Stimulated activated naive B cell treated with anti-CD40 and anti-IgM and Interleukin-4, amounts not matched to agents 10 μg/mL and 1 μg/mL and 100 μg/mL, for 72 hours (primary cell): ENCODE data around the gene ASXL1.

ENCODE experiments used
- ATAC-seq, 2 donors: fragments of 150-1000 bp; cut with Tn5 transposase; replicated peaks; 2 replicates each; pipeline ENCODE4 v1.10.0; 2021; ENCODE audit warnings: moderate library complexity in 1 of 2
- DNase-seq: peaks from one replicate; pipeline ENCODE4 v3.0.0; 2021
- H3K27ac Mint-ChIP-seq: one replicate; pipeline ENCODE4 v1.8.0; 2022; ENCODE audit warnings: mild to moderate bottlenecking, mixed read lengths
- H3K27me3 Mint-ChIP-seq, 2 donors: one replicate each; pipeline ENCODE4 v1.8.0; 2022; ENCODE audit warnings: mixed read lengths in 2 of 2
- H3K36me3 Mint-ChIP-seq, 2 donors: one replicate each; pipeline ENCODE4 v1.8.0; 2022; ENCODE audit warnings: mixed read lengths in 2 of 2, mild to moderate bottlenecking in 1 of 2
- H3K4me1 Mint-ChIP-seq, 2 donors: one replicate each; pipeline ENCODE4 v1.8.0; 2022; ENCODE audit warnings: mixed read lengths in 2 of 2, mild to moderate bottlenecking in 1 of 2
- H3K4me3 Mint-ChIP-seq, 2 donors: one replicate each; pipeline ENCODE4 v1.8.0; 2022; ENCODE audit warnings: mild to moderate bottlenecking in 2 of 2, mixed read lengths in 2 of 2, moderate library complexity in 1 of 2
- H3K9me3 Mint-ChIP-seq, 2 donors: one replicate each; pipeline ENCODE4 v1.8.0; 2022; ENCODE audit warnings: mixed read lengths in 2 of 2, mild to moderate bottlenecking in 1 of 2

ASXL1 gene

DNA sequence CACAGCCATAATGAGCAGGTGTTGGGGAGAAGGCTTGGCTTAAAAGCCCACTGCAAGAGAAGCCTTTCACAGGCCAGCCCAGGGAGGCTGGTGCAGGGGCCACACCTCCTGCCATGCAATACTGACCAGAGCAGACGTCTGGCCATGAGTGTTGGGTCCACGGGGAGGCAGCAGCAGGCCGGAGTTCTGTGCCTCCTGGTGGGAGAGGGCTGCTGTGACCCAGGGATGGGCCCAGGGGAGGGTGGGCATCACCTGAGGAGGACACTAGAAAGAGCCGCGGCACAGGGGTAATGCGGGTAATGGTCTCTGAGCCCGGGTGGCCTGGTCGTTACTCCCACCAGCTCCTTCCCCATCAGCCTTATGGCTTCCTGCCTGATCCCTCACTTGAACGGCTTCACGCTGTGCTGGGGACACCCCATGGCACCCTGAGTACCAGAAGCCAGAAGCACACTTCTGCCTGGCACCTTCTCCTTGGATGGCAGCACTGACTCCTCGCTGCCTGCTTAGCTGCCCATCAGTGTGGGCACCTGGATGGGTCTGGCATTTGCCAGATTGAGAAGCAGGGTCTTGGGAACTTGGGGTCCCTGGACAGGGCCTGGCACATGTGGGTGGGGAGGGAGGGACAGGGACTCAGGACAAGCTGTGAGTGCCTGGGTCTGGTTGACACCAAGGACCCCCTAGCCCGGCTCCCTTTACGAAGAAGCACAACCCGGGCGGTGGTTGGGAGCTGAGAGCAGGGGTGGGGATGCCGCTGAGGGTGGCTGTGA, 108.8 kb downstream of the ASXL1 start:
- Mint-ChIP-seq H3K4me3 (no peak overlapping the region), H3K36me3 (no peaks in the 10 kb centered on the region), H3K9me3 (no peaks in the 10 kb centered on the region), H3K27ac (no peak overlapping the region), H3K27me3 (no peaks in the 10 kb centered on the region), H3K4me1 (peaks cover 7 to 15% of the 10 kb centered on the region in 2 donors)
- DNase-seq (no peak), ATAC-seq (no peak)

DNA sequence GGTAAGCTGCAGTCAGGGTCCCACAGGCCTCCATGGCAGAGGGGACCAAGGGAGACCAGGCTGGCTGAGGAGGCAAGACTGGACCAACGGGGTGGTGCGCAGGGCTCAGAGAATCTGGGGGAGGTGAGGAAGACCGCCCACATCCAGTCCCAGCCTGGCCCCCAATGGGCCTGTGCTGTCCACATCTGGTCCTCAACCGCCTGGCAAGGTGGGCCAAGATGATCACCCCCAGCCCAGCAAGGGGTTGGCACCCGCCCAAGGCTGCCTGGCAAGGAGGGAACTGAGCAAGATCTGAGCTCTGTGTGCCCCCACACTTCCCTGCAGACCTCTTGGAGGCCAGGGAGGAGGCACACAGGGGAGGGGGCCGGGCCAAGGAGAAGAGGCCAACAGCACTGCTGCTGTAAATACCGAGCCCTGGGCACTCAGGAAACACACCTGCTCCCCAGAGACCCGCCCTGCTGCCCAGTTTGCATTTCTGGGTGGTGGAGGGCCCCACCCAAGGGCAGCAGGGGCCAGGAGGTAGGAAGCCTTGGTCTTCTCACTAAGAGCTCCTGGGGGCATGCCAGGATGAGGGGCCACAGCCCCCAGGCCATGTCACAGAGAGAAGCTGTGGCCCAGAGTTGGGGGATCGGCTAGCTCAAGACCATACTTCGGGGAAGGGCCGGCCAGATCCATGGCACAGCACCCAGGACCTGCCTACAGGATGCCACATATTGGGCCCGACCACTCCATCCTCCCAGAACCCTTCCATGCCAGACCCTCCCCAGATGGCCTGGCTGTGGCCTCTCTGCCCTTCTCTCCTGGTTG, 109.6 kb downstream of the ASXL1 start:
- H3K36me3 Mint-ChIP-seq = no peaks in the 10 kb centered on the region
- no peaks in the 10 kb centered on the region for H3K27me3 Mint-ChIP-seq
- DNase-seq (no peak), ATAC-seq (no peak)
- H3K9me3 Mint-ChIP-seq = no peaks in the 10 kb centered on the region
- H3K4me3 Mint-ChIP-seq = no peak overlapping the region
- peaks cover 7 to 15% of the 10 kb centered on the region in 2 donors for H3K4me1 Mint-ChIP-seq
- peak overlapping the region; percentile 33 for H3K27ac Mint-ChIP-seq

DNA sequence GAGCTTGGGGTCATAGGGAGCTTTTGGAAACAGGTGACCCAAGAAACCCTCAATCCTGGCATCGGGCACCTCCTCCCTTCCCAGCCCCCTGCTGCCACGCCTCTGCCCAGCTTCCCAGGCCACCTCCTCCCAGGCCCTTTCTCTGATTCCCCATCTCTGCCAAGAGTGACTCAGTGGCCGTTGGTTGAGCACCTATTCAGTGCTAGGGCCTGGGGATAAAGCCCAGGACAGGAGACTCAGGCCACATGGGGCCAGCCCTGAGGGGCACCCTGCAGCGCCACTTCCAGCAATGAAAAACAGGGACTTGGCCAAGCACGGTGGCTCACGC, 110.1 kb downstream of the ASXL1 start:
- no peak overlapping the region for H3K4me3 Mint-ChIP-seq
- H3K27me3 Mint-ChIP-seq = no peaks in the 10 kb centered on the region
- H3K4me1 Mint-ChIP-seq = peaks cover 7 to 15% of the 10 kb centered on the region in 2 donors
- H3K27ac Mint-ChIP-seq = peak overlapping the region; percentile 33
- ATAC-seq (no peak), DNase-seq (no peak)
- H3K36me3 Mint-ChIP-seq = no peaks in the 10 kb centered on the region
- no peaks in the 10 kb centered on the region for H3K9me3 Mint-ChIP-seq

GRCh38 chr20:32468860-32469259, 110.7 kb downstream of the ASXL1 start:
- no peak overlapping the region for H3K27ac Mint-ChIP-seq
- no peak overlapping the region for H3K4me3 Mint-ChIP-seq
- H3K36me3 Mint-ChIP-seq = peaks cover 1 to 4% of the 10 kb centered on the region in 2 donors
- no peaks in the 10 kb centered on the region for H3K9me3 Mint-ChIP-seq
- peaks cover 7 to 15% of the 10 kb centered on the region in 2 donors for H3K4me1 Mint-ChIP-seq
- peaks cover 0 to 5% of the 10 kb centered on the region in 2 donors for H3K27me3 Mint-ChIP-seq
- ATAC-seq (no peak), DNase-seq (no peak)

GRCh38 chr20:32470025-32470861, 112.1 kb downstream of the ASXL1 start:
- DNase-seq = no peak
- H3K9me3 Mint-ChIP-seq = no peaks in the 10 kb centered on the region

GRCh38 chr20:32470940-32471339, 112.8 kb downstream of the ASXL1 start:
- H3K9me3 Mint-ChIP-seq = no peaks in the 10 kb centered on the region
- peaks cover 1 to 4% of the 10 kb centered on the region in 2 donors for H3K36me3 Mint-ChIP-seq
- H3K27ac Mint-ChIP-seq = no peak overlapping the region
- H3K4me1 Mint-ChIP-seq = peaks cover 12 to 33% of the 10 kb centered on the region in 2 donors
- no peak for ATAC-seq
- H3K4me3 Mint-ChIP-seq = no peak overlapping the region
- no peak for DNase-seq
- peaks cover 0 to 14% of the 10 kb centered on the region in 2 donors for H3K27me3 Mint-ChIP-seq

More at GRCh38 chr20:32470025-32470861, 112.1 kb downstream of the ASXL1 start:
- peaks cover 1 to 4% of the 10 kb centered on the region in 2 donors for H3K36me3 Mint-ChIP-seq
- H3K27me3 Mint-ChIP-seq = peaks cover 0 to 7% of the 10 kb centered on the region in 2 donors
- H3K4me3 Mint-ChIP-seq = no peak overlapping the region
- H3K27ac Mint-ChIP-seq = no peak overlapping the region
- peaks cover 12 to 26% of the 10 kb centered on the region in 2 donors for H3K4me1 Mint-ChIP-seq
- peak; percentile 54 to 58 for ATAC-seq

DNA sequence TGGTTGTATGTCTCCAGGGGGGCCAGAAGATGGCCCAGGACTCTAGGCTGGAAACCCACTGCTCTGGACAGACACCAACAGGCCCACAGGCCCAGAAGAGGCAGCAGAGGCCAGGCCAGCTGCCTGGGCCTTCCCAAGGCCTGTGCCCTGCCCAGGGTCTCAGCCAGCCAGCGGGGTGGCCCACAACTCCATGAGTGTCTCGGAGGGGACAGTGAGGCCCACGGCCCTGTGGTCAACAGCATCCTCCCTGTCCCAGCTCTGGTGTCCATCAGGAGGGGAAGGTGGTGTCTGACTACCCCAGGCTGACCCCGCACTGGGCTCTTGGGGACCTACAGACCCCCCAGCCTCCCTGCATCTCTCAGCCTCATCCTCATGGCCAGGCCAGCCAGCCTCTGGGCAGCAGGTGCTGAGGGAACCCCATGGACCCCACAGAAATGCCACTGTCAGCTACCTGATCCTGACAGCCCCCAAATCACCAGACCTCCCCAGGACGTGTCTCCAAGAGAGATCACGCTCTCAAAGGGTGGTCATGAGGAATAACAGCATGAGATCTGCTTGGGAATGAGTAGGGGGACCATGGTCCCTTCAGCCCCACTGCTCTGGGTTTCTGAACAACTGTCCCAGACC, 114.6 kb downstream of the ASXL1 start:
- no peak for ATAC-seq
- H3K27me3 Mint-ChIP-seq = peaks cover 0 to 16% of the 10 kb centered on the region in 2 donors
- peaks cover 12 to 32% of the 10 kb centered on the region in 2 donors for H3K4me1 Mint-ChIP-seq
- no peak overlapping the region for H3K4me3 Mint-ChIP-seq
- no peak overlapping the region for H3K27ac Mint-ChIP-seq
- H3K36me3 Mint-ChIP-seq = peaks cover 1 to 4% of the 10 kb centered on the region in 2 donors
- no peaks in the 10 kb centered on the region for H3K9me3 Mint-ChIP-seq
- DNase-seq = no peak

GRCh38 chr20:32473231-32474008, 115.3 kb downstream of the ASXL1 start:
- Mint-ChIP-seq H3K27ac (no peak overlapping the region), H3K9me3 (no peaks in the 10 kb centered on the region), H3K4me3 (no peak overlapping the region), H3K27me3 (peaks cover 0 to 16% of the 10 kb centered on the region in 2 donors), H3K4me1 (peaks cover 12 to 29% of the 10 kb centered on the region in 2 donors), H3K36me3 (peaks cover 1 to 4% of the 10 kb centered on the region in 2 donors)
- no peak for ATAC-seq
- DNase-seq = no peak

GRCh38 chr20:32474009-32474716, 116.0 kb downstream of the ASXL1 start:
- Mint-ChIP-seq H3K9me3 (no peaks in the 10 kb centered on the region), H3K4me1 (peaks cover 12 to 29% of the 10 kb centered on the region in 2 donors), H3K27ac (no peak overlapping the region), H3K4me3 (no peak overlapping the region), H3K27me3 (peaks cover 0 to 16% of the 10 kb centered on the region in 2 donors), H3K36me3 (peaks cover 1 to 4% of the 10 kb centered on the region in 2 donors)
- DNase-seq (no peak), ATAC-seq (no peak)

DNA sequence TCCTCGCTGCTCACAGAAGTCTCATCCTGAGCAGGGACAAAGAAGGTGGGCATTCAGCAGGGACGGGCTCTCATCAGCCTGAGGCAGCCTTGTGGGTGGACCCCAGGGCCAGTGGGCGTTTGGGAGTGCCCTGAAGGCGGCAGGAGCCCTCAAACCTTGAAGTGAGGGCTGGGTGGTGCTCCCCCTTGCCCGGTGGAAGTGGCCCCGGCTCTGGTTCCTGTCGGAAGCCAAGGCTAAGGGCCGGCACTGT, 116.5 kb downstream of the ASXL1 start:
- Mint-ChIP-seq H3K27me3 (peaks cover 0 to 16% of the 10 kb centered on the region in 2 donors), H3K4me3 (no peak overlapping the region), H3K9me3 (no peaks in the 10 kb centered on the region), H3K4me1 (peaks cover 12 to 29% of the 10 kb centered on the region in 2 donors), H3K27ac (no peak overlapping the region), H3K36me3 (peaks cover 1 to 4% of the 10 kb centered on the region in 2 donors)
- no peak for DNase-seq
- no peak for ATAC-seq

GRCh38 chr20:32474967-32475811, 117.1 kb downstream of the ASXL1 start:
- no peak for DNase-seq
- ATAC-seq = peak; percentile 70 to 83
- Mint-ChIP-seq H3K27ac (peak overlapping the region; percentile 62), H3K4me1 (peaks cover 14 to 26% of the 10 kb centered on the region in 2 donors), H3K27me3 (peaks cover 0 to 16% of the 10 kb centered on the region in 2 donors), H3K9me3 (no peaks in the 10 kb centered on the region), H3K36me3 (peaks cover 1 to 4% of the 10 kb centered on the region in 2 donors), H3K4me3 (peak overlapping the region; percentile 10 to 65)
